ENCODE data around the gene LYST.

DNA sequence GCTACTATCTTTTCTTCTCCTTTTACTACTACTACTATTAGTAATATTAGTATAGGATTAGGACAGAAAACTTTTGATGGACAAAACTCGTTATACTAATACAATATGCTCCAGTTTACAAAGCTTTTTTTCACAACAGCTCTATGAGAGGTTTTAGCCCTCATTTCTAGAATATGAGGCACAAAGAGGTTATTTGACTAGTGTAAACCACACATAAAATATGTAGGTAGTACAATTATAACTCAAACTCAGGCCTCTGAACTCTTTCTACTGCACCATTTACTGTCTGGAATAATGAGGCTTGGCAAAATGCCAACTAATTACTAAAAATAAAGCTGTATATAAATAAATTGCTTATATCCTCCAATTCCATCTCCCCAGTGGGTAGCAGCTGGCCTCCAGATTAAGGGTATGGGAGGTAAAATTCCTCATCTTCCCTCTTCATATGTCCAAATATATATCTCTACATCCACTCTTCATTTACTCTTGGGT lies 99.9 kb downstream of the LYST start:
- TF ChIP-seq POLR2AphosphoS5 (IDR thresholded peaks at IDR 0.05; ENCODE audit: low read depth, low read length), result no peak
- TF ChIP-seq TAF1 (IDR thresholded peaks at IDR 0.05; ENCODE audit: borderline replicate concordance, insufficient read depth, low read length), result no peak
- no peak for TF ChIP-seq SIN3A (IDR thresholded peaks at IDR 0.05; ENCODE audit: borderline replicate concordance, insufficient read depth, low read length)
- TF ChIP-seq, protein P1, sequence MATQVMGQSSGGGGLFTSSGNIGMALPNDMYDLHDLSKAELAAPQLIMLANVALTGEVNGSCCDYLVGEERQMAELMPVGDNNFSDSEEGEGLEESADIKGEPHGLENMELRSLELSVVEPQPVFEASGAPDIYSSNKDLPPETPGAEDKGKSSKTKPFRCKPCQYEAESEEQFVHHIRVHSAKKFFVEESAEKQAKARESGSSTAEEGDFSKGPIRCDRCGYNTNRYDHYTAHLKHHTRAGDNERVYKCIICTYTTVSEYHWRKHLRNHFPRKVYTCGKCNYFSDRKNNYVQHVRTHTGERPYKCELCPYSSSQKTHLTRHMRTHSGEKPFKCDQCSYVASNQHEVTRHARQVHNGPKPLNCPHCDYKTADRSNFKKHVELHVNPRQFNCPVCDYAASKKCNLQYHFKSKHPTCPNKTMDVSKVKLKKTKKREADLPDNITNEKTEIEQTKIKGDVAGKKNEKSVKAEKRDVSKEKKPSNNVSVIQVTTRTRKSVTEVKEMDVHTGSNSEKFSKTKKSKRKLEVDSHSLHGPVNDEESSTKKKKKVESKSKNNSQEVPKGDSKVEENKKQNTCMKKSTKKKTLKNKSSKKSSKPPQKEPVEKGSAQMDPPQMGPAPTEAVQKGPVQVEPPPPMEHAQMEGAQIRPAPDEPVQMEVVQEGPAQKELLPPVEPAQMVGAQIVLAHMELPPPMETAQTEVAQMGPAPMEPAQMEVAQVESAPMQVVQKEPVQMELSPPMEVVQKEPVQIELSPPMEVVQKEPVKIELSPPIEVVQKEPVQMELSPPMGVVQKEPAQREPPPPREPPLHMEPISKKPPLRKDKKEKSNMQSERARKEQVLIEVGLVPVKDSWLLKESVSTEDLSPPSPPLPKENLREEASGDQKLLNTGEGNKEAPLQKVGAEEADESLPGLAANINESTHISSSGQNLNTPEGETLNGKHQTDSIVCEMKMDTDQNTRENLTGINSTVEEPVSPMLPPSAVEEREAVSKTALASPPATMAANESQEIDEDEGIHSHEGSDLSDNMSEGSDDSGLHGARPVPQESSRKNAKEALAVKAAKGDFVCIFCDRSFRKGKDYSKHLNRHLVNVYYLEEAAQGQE (IDR thresholded peaks at IDR 0.05; ENCODE audit: insufficient read depth in 1 of 2, low read depth in 2 of 2, low read length in 2 of 2), result no peak
- TF ChIP-seq FOXP2 (optimal IDR thresholded peaks at IDR 0.05; ENCODE audit: borderline replicate concordance, extremely low read depth, extremely low read length, insufficient read depth), result no peak

Data from PFSK-1 (cell line).